HUES48 (cell line): ENCODE data around the gene UBE2B.
A peak's percentile ranks its signal among the peaks of the same experiment; 100 is the strongest.

Experiments used
- H3K27ac ChIP-seq: one replicate; pipeline ENCODE4 v1.7.0; 2013; ENCODE audit warnings: low read depth, low read length, inconsistent platforms
- H3K27me3 ChIP-seq: 2 replicates; pipeline ENCODE4 v1.6.1; 2013; ENCODE audit warnings: mild to moderate bottlenecking, low read length; ENCODE audit not compliant: control insufficient read depth, insufficient read depth
- H3K36me3 ChIP-seq: 2 replicates; pipeline ENCODE4 v1.6.1; 2013; ENCODE audit warnings: low read length; ENCODE audit not compliant: control insufficient read depth, insufficient read depth
- H3K4me1 ChIP-seq: 2 replicates; pipeline ENCODE4 v1.6.1; 2013; ENCODE audit warnings: mild to moderate bottlenecking, low read length; ENCODE audit not compliant: control insufficient read depth, insufficient read depth
- H3K4me3 ChIP-seq: 2 replicates; pipeline ENCODE4 v1.5.1; 2013; ENCODE audit warnings: mild to moderate bottlenecking, low read depth, low read length
- H3K9ac ChIP-seq: 2 replicates; pipeline ENCODE4 v1.6.1; 2013; ENCODE audit warnings: mild to moderate bottlenecking, low read depth, low read length, moderate library complexity
- H3K9me3 ChIP-seq: 2 replicates; pipeline ENCODE4 v1.6.1; 2013; ENCODE audit warnings: low read length; ENCODE audit not compliant: control insufficient read depth, insufficient read depth

UBE2B gene

DNA sequence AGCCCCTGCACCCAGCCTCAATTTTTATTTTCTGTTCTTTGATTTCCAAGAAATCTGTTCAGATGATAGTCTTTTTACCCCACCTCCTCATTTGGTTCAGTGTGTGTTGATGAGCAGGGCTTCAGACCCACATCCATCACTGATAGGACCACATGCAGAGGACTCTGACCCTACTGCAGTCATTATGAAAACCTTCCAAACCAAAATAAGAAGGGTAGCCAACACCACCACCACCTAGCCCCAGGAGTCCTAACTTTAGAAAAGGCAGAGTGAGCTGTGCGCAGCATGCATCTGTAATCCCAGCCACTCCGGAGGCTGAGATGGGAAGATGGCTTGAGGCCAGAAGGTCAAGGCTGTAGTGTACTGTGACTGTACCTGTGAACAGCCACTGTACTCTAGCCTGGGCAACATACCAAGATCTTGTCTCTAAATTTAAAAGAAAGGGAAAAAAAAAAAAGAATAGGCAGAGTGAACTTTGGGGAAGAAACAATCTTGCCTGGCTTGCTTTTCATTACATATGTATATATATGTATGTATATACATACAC, 27.3 kb downstream of the UBE2B start:
- H3K9me3 ChIP-seq, result no peaks in the 10 kb centered on the region
- H3K27ac ChIP-seq, result no peak overlapping the region
- H3K27me3 ChIP-seq, result no peaks in the 10 kb centered on the region
- H3K36me3 ChIP-seq, result peaks cover 33% of the 10 kb centered on the region
- peaks cover 5% of the 10 kb centered on the region; the same call in 1 of the 2 replicates for H3K4me1 ChIP-seq
- H3K4me3 ChIP-seq, result no peak overlapping the region
- no peak overlapping the region for H3K9ac ChIP-seq

DNA sequence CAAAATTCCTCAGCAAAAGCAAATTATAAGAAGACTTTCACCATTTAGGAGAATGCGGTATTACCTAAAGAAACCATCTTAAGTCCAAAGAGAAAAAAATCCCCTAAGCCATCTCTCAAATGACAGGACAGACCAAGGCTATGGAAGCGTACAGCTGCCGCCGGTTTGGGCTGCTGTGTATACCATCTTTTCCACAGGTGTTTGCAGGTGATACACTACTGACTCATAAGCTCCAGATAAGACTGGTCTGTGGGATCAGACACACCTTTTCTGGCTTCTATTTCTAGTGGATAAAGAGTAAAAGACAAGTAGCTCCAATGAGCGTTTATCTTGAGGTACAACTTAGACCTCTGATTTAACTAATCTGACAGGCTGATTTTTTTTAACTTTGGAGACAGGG, 32.6 kb downstream of the UBE2B start:
- no peak overlapping the region for H3K27ac ChIP-seq
- H3K36me3 ChIP-seq, result peaks cover 38% of the 10 kb centered on the region

DNA sequence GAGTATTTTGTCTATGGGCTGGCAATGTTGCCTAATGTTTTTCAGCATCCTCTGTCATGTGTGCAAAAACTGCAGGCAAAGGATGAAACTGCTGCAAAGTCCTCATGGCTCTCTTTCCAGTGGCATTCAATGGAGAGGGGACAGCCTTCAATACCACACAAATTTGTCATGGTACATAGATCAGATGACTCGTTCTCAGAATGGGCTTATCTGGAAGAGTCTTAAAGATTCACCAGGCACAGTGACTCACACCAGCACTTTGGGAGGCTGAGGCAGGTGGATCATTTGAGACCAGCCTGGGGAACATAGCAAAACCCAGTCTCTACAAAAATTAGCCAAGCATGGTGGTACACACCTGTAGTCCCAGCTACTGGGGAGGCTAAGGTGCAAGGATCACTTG, 35.0 kb downstream of the UBE2B start:
- no peak overlapping the region for H3K27ac ChIP-seq
- H3K4me1 ChIP-seq, result peaks cover 7% of the 10 kb centered on the region
- H3K9me3 ChIP-seq, result no peaks in the 10 kb centered on the region
- peaks cover 47% of the 10 kb centered on the region for H3K36me3 ChIP-seq
- no peaks in the 10 kb centered on the region for H3K27me3 ChIP-seq
- H3K9ac ChIP-seq, result no peak overlapping the region
- H3K4me3 ChIP-seq, result no peak overlapping the region

More for the DNA sequence above, 32.6 kb downstream of the UBE2B start:
- Histone ChIP-seq H3K27me3 (no peaks in the 10 kb centered on the region), H3K9me3 (no peaks in the 10 kb centered on the region), H3K4me3 (no peak overlapping the region), H3K9ac (no peak overlapping the region), H3K4me1 (no peaks in the 10 kb centered on the region)

GRCh38 chr5:134409321-134409720, 38.0 kb downstream of the UBE2B start:
- H3K27ac ChIP-seq, result no peak overlapping the region
- peaks cover 34% of the 10 kb centered on the region for H3K36me3 ChIP-seq
- no peak overlapping the region for H3K9ac ChIP-seq

GRCh38 chr5:134410822-134411221, 39.5 kb downstream of the UBE2B start:
- peak overlapping the region; percentile 88 for H3K4me3 ChIP-seq
- no peak overlapping the region for H3K27ac ChIP-seq
- H3K9me3 ChIP-seq, result no peaks in the 10 kb centered on the region
- no peaks in the 10 kb centered on the region for H3K27me3 ChIP-seq
- H3K9ac ChIP-seq, result peak overlapping the region; percentile 78
- peaks cover 13% of the 10 kb centered on the region for H3K4me1 ChIP-seq
- peaks cover 30% of the 10 kb centered on the region for H3K36me3 ChIP-seq

More at GRCh38 chr5:134409321-134409720, 38.0 kb downstream of the UBE2B start:
- Histone ChIP-seq H3K4me3 (no peak overlapping the region), H3K4me1 (peaks cover 13% of the 10 kb centered on the region), H3K27me3 (no peaks in the 10 kb centered on the region), H3K9me3 (no peaks in the 10 kb centered on the region)

DNA sequence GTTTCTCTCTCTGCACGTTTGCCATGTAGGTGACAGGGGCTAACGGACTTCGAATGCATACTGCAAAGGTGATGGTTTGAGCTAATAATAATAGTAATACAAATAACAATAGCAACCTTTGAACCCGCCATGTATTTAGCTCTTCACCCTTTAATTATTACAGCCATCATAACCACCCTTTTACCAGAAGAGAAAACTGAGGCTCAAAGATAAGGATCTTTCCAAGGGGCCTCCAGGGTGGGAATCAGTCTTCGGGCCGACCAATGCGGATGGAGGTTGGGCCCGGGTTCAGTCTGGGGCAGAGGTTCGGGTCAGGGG, 39.8 kb downstream of the UBE2B start:
- peak overlapping the region; percentile 74 for H3K27ac ChIP-seq
- H3K9ac ChIP-seq, result peak overlapping the region; percentile 78
- no peaks in the 10 kb centered on the region for H3K27me3 ChIP-seq
- H3K9me3 ChIP-seq, result no peaks in the 10 kb centered on the region
- H3K4me1 ChIP-seq, result peaks cover 13% of the 10 kb centered on the region
- peak overlapping the region; percentile 88 for H3K4me3 ChIP-seq
- peaks cover 26% of the 10 kb centered on the region for H3K36me3 ChIP-seq

DNA sequence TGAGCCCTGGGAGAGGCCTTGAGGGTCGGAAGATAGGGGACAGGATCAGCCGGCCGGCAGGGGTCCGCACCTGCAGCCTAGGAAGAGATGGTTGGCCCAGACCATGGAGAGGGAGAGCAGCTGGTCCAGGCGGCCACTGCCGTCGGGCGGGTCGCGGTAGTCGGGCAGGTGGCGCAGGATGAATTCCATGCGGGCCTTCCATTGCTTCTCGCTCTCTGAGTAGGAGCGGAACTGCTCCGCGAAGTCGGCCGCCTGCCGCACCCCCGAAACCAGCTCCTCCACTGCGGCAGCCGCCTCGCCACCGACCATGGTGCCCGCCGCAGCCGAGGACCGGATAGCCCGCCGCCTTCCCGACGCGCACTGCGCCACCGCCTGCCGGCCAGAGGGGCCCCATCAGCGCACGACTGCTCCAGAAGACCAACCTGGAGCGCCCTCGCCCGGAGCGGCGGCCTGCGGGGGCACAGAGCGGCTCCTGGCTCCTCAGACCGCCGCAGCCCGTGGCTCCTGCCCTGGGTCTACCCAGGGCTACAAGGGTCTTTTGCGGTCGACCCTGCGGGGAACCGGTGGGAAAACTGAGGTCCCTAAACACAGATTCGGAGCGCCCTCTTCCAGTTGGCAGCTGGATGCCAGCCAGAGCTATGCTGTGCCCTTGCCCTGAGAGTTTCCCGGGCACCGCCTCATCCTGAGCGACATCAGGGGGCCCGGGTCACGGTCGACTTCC, 40.3 kb downstream of the UBE2B start, which contains the start of gene CDKN2AIPNL:
Gene CDKN2AIPNL, minus strand, starts transcription at position 336 of the 721 bp plus-strand sequence. Its CDS starts 27 bp downstream, at position 309.
- Histone ChIP-seq H3K9ac (peak within 1 kb of the TSS; percentile 78), H3K27me3 (no peaks in the 10 kb centered on the region), H3K4me3 (peak within 1 kb of the TSS; percentile 88), H3K36me3 (peaks cover 21% of the 10 kb centered on the region), H3K4me1 (peaks cover 13% of the 10 kb centered on the region), H3K27ac (peak within 1 kb of the TSS; percentile 74), H3K9me3 (no peaks in the 10 kb centered on the region)

DNA sequence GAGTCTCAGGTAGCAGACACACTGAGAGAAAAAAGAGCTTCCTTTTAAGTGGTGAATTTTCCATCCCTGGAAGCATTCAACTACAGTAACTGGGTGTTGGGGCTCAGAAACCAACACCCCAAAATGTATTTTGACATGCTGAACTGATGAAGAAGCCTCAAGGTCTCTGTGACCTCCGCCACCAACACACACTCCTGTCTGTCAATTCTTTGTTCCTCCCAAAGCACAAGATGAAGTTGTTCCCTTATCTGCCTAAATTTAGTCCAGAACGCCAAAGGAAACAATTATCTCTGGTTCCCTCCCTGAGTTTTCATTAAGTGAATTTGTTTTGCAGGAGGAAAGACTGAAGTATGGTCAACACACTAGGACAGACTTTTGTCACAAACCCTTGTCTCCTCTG, 41.7 kb downstream of the UBE2B start:
- Histone ChIP-seq H3K27me3 (no peaks in the 10 kb centered on the region), H3K36me3 (peaks cover 14% of the 10 kb centered on the region), H3K27ac (no peak overlapping the region), H3K9me3 (no peaks in the 10 kb centered on the region), H3K4me3 (no peak overlapping the region), H3K4me1 (peaks cover 13% of the 10 kb centered on the region), H3K9ac (no peak overlapping the region)

DNA sequence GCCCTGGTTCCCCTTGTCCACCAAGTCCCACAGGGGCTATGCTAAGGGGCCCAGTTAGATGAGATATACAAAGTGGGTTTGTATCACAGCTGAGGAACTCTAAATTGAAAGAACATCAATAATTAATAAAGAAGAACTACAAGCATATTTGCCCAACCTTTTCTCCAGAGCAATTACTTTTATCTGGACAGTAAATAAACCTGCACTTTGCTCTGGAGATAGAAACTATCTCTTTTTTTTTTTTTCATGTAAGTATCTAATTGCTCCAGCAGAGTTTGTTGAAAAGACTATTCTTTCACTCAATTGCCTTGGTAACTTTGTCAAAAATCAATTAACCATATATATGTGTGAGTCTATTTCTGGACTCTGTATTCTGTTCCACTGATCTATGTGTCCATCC, 46.3 kb downstream of the UBE2B start:
- Histone ChIP-seq H3K4me3 (no peak overlapping the region), H3K27me3 (no peaks in the 10 kb centered on the region)

DNA sequence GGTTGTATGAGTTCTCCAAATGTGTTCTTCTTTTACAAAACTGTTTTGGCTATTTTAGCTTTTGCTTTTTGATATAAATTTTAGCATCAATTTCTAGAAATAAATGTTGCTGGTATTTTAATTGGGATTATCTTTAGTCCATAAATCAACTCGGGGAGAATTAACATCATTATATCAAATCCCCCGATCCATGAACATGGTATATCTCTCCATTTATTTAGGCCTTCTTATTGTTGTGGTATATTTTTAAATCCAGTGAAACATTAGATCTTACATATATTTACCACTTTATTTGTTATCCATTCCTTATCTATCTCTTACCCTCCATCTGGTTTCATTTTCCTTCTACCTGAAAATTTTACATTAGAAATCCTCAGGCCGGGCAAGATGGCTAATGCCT, 47.6 kb downstream of the UBE2B start:
- H3K27me3 ChIP-seq, result no peaks in the 10 kb centered on the region
- H3K4me1 ChIP-seq, result no peaks in the 10 kb centered on the region
- H3K4me3 ChIP-seq, result no peak overlapping the region
- H3K9ac ChIP-seq, result no peak overlapping the region
- H3K9me3 ChIP-seq, result no peaks in the 10 kb centered on the region
- no peak overlapping the region for H3K27ac ChIP-seq
- H3K36me3 ChIP-seq, result no peaks in the 10 kb centered on the region

More for the DNA sequence above, 46.3 kb downstream of the UBE2B start:
- no peaks in the 10 kb centered on the region; the same call in 1 of the 2 replicates for H3K4me1 ChIP-seq
- H3K9me3 ChIP-seq, result no peaks in the 10 kb centered on the region
- no peaks in the 10 kb centered on the region for H3K36me3 ChIP-seq
- no peak overlapping the region for H3K27ac ChIP-seq
- no peak overlapping the region for H3K9ac ChIP-seq

DNA sequence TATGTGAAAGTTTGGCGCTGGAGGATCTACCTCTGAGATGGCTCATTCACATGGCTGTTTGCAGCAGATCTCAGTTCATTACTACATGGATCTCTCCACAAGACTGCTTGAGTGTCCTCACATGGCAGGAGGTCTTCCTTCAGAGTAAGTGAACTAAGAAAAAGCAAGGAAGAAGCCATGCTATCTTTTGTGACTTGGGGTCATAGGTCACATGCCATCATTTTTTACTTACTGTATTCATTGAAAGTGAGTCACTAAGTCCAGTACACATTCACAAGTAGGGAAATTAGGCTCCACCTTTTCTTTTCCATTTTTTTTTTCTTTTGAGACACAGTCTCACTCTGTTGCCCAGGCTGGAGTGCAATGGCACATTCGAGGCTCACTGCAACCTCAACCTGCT, 49.0 kb downstream of the UBE2B start:
- no peak overlapping the region for H3K27ac ChIP-seq
- no peaks in the 10 kb centered on the region for H3K9me3 ChIP-seq
- no peak overlapping the region for H3K9ac ChIP-seq
- H3K27me3 ChIP-seq, result no peaks in the 10 kb centered on the region
- H3K4me3 ChIP-seq, result no peak overlapping the region
- H3K36me3 ChIP-seq, result no peaks in the 10 kb centered on the region
- H3K4me1 ChIP-seq, result no peaks in the 10 kb centered on the region
